ENCODE measurements around the gene SHROOM1. TPM values are rescaled to one million over a fixed set of nuclear protein-coding genes. Genes with fewer than 3 reads are reported as not detected.
A peak's percentile ranks its signal among the peaks of the same experiment; 100 is the strongest.

The SHROOM1 gene
- total RNA-seq, 2 donors from 2014 or later, result 6.6 to 14.4 TPM

DNA sequence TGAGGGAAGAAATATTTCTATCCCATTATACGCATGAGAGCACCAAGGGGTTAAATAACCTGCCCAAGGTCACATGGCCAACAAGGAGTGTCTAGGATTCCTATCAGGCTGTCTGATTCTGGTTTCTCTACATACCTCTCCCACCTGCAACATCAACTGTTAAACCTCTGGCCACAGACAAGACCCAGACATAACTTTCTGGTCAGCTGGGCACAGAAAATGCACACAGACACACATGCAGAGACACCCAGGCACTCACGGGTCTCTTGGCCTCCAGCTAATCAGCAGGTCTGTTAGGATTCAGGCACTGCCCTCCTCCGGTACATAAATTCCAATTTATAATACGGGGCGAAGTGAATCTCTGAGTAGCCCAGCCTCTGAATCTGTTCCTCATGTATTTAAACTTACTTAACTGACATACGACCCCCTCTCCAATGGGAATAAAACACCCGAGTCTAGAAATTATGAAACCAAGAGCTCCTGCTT is 54.9 kb downstream of the SHROOM1 start:
- TF ChIP-seq, protein P1, sequence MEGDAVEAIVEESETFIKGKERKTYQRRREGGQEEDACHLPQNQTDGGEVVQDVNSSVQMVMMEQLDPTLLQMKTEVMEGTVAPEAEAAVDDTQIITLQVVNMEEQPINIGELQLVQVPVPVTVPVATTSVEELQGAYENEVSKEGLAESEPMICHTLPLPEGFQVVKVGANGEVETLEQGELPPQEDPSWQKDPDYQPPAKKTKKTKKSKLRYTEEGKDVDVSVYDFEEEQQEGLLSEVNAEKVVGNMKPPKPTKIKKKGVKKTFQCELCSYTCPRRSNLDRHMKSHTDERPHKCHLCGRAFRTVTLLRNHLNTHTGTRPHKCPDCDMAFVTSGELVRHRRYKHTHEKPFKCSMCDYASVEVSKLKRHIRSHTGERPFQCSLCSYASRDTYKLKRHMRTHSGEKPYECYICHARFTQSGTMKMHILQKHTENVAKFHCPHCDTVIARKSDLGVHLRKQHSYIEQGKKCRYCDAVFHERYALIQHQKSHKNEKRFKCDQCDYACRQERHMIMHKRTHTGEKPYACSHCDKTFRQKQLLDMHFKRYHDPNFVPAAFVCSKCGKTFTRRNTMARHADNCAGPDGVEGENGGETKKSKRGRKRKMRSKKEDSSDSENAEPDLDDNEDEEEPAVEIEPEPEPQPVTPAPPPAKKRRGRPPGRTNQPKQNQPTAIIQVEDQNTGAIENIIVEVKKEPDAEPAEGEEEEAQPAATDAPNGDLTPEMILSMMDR (conservative IDR thresholded peaks at IDR 0.05), result no peak
- no peaks in the 10 kb centered on the region for H3K36me3 ChIP-seq (ENCODE audit: control insufficient read depth, insufficient read depth, low read length)
- no peak for DNase-seq
- peaks cover 5% of the 10 kb centered on the region for H3K4me1 ChIP-seq (ENCODE audit: control insufficient read depth, insufficient read depth, low read length)
- Mint-ChIP-seq H3K4me3 (no peak overlapping the region), H3K27ac (no peak overlapping the region), H3K27me3 (ENCODE audit: insufficient read depth) (peaks cover 39% of the 10 kb centered on the region), H3K4me1 (peaks cover 9% of the 10 kb centered on the region), H3K36me3 (ENCODE audit: low read depth) (no peaks in the 10 kb centered on the region), H3K9me3 (no peaks in the 10 kb centered on the region)
- WGBS, 2 experiments (ENCODE audit: insufficient coverage in 1 of 2, insufficient read length in 1 of 2), result 85 to 89% methylated on average over 5 to 7 of the region's 7 CpGs
- H3K4me3 ChIP-seq (ENCODE audit: low read length), result peak overlapping the region; percentile 80
- H3K9ac ChIP-seq (ENCODE audit: extremely low read depth, low read length, poor library complexity, severe bottlenecking), result no peak overlapping the region
- H3K27ac ChIP-seq (ENCODE audit: low read depth, low read length), result no peak overlapping the region
- peaks cover 38% of the 10 kb centered on the region for H3K27me3 ChIP-seq (ENCODE audit: control insufficient read depth, insufficient read depth, low read length, poor library complexity, severe bottlenecking)
- no peaks in the 10 kb centered on the region for H3K9me3 ChIP-seq (ENCODE audit: control insufficient read depth, low read length)

DNA sequence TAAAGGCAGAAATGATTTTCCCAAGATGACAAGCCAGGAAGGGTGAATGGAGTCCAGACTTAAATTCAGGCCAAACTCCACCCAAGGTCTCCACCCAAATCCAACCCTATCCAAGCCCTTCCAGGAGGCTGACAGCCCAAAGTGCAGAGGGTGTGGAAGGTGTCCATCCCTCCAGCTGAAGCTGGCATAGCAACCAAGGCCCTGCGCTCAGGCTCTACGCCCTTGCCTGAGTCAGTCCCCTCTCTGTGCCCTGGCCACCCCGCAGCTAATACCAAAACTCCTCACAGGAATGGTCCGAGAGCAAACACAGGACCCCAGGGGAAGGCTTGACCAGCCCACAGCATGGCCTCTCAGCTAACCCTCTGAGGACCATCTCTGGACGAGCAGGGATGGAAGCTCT is 55.6 kb downstream of the SHROOM1 start:
- Histone ChIP-seq H3K4me3 (ENCODE audit: low read length) (no peak overlapping the region), H3K9me3 (ENCODE audit: control insufficient read depth, low read length) (no peaks in the 10 kb centered on the region), H3K36me3 (ENCODE audit: control insufficient read depth, insufficient read depth, low read length) (no peaks in the 10 kb centered on the region), H3K4me1 (ENCODE audit: control insufficient read depth, insufficient read depth, low read length) (peaks cover 6% of the 10 kb centered on the region), H3K9ac (ENCODE audit: extremely low read depth, low read length, poor library complexity, severe bottlenecking) (no peak overlapping the region), H3K27me3 (ENCODE audit: control insufficient read depth, insufficient read depth, low read length, poor library complexity, severe bottlenecking) (peaks cover 31% of the 10 kb centered on the region), H3K27ac (ENCODE audit: low read depth, low read length) (no peak overlapping the region)
- no peak overlapping the region for H3K27ac Mint-ChIP-seq
- no peak for DNase-seq
- no peak overlapping the region for H3K4me3 Mint-ChIP-seq
- H3K36me3 Mint-ChIP-seq (ENCODE audit: low read depth), result no peaks in the 10 kb centered on the region
- H3K27me3 Mint-ChIP-seq (ENCODE audit: insufficient read depth), result peaks cover 37% of the 10 kb centered on the region
- TF ChIP-seq, protein P1 (conservative IDR thresholded peaks at IDR 0.05), result no peak
- 92 to 100% methylated on average over 3 to 5 of the region's 5 CpGs for WGBS, 2 experiments (ENCODE audit: insufficient coverage in 1 of 2, insufficient read length in 1 of 2)
- H3K4me1 Mint-ChIP-seq, result peaks cover 9% of the 10 kb centered on the region
- no peaks in the 10 kb centered on the region for H3K9me3 Mint-ChIP-seq

DNA sequence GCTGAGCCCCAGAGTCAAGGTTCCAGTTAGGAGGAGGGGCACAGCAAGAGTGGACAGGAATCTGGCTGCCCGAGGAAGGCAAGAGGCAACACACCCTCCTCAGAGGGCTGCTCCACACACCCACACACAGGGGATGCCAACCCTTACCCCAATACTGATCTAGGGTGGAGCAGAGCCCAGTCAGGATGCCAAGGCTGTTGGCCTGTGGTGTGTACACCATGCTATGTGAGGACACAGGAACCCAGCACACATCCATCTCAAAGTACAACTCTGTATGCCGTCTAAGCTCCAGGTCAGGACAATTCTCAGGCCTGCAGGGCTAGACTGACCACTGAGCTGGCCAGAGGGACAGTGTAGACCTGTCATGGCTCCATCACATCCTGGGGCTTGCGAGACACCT is 56.0 kb downstream of the SHROOM1 start:
- Histone ChIP-seq H3K27ac (ENCODE audit: low read depth, low read length) (no peak overlapping the region), H3K9ac (ENCODE audit: extremely low read depth, low read length, poor library complexity, severe bottlenecking) (no peak overlapping the region), H3K4me1 (ENCODE audit: control insufficient read depth, insufficient read depth, low read length) (peaks cover 6% of the 10 kb centered on the region), H3K4me3 (ENCODE audit: low read length) (no peak overlapping the region), H3K9me3 (ENCODE audit: control insufficient read depth, low read length) (no peaks in the 10 kb centered on the region), H3K36me3 (ENCODE audit: control insufficient read depth, insufficient read depth, low read length) (no peaks in the 10 kb centered on the region), H3K27me3 (ENCODE audit: control insufficient read depth, insufficient read depth, low read length, poor library complexity, severe bottlenecking) (peaks cover 26% of the 10 kb centered on the region)
- Mint-ChIP-seq H3K27me3 (ENCODE audit: insufficient read depth) (peaks cover 34% of the 10 kb centered on the region), H3K9me3 (no peaks in the 10 kb centered on the region), H3K4me1 (peaks cover 9% of the 10 kb centered on the region), H3K27ac (no peak overlapping the region), H3K4me3 (no peak overlapping the region), H3K36me3 (ENCODE audit: low read depth) (no peaks in the 10 kb centered on the region)
- DNase-seq, result no peak
- TF ChIP-seq, protein P1 (conservative IDR thresholded peaks at IDR 0.05), result no peak
- WGBS, 2 experiments (ENCODE audit: insufficient coverage in 1 of 2, insufficient read length in 1 of 2), result 87 to 100% methylated on average over 2 to 3 of the region's 3 CpGs

All from endodermal cell (in vitro differentiated cells).